Hematopoietic multipotent progenitor cell treated with erythropoietin and hydrocortisone succinate and interleukin-3 and kit ligand, for 6 days (in vitro differentiated cells): ENCODE results near the gene UBE2E3.
"Not testable (repeated sequence)": the region's sequence is repeated elsewhere in the genome, so short reads cannot be mapped to it uniquely, and the experiment has no call there.

Experiments
- DNase-seq: peaks from one replicate; pipeline ENCODE4 v3.0.0-alpha.2; 2015

The UBE2E3 gene

GRCh38 chr2:180980106-180980942 is at the start of gene UBE2E3:
Gene UBE2E3, plus strand, starts transcription at chr2:180980605. Its CDS starts 1,438 bp downstream, at chr2:180982043.
- peak; percentile 87 for DNase-seq

DNA sequence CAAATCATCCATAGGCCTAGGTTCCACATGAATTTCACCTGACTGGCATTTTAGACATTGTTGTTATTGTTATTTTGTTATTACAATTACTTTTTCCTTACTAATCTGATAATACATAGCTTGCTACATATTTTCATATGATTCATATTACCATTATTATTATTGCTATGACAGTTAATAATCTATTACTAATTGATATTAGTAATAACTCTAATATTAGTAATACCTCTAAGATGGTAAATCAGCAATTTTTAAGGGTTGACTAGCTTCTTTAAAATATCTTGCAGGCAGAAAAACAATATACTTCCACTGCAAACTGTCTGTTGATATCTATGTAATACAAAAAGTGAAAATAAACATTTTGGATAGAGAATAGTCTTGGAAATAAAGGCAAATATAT is 48.6 kb upstream of the UBE2E3 start:
- no peak for DNase-seq

GRCh38 chr2:180933332-180933731 is 47.1 kb upstream of the UBE2E3 start:
- DNase-seq = no peak

- DNase-seq = no peak
These were observed 45.5 kb upstream of the UBE2E3 start for GRCh38 chr2:180934911-180935310.

GRCh38 chr2:180937480-180937879 is 42.9 kb upstream of the UBE2E3 start:
- not testable (repeated sequence) for DNase-seq

GRCh38 chr2:180938451-180938850 is 42.0 kb upstream of the UBE2E3 start:
- DNase-seq = no peak

- no peak for DNase-seq
These were observed 37.1 kb upstream of the UBE2E3 start for GRCh38 chr2:180943275-180943674.

GRCh38 chr2:180944372-180944771 is 36.0 kb upstream of the UBE2E3 start:
- no peak for DNase-seq

DNA sequence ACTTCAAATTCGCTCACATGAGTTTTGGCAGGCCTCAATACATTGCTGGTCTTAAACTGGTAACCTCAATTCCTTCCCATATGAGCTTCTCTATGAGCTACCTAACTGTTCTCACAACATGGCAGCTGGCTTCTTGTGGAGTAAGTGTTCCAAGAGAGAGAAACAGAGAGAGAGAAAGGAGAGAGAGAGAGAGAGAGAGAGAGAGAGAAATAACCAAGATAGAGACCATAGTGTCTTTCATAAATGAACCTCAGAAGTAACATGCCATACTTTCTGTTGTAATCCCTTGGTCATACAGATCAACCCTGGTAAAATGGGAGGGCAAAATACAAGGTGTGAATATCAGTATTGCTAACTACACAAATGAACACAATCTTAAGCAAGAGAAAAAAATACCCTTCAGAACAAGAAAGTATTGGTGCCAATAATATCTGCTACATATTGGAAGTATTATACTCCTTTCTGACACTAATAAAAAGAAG is 33.2 kb upstream of the UBE2E3 start:
- DNase-seq = no peak

DNA sequence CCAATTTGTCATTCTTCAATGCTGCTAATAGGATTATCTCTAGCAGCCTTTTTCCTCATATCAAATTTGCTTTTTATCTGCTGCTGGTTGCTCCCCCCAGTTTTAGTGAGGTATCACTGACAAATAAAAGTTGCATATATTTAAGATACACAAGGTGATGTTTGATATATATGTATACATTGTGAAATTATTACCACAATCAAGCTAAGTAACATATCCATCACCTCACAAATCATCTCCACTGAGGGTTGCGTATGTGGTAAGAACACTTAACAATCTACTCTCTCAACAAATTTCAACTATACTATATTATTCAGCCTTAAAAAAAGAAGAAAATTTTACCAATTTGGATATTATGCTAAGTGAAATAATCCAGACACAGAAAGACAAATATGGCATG is 30.5 kb upstream of the UBE2E3 start:
- no peak for DNase-seq

DNA sequence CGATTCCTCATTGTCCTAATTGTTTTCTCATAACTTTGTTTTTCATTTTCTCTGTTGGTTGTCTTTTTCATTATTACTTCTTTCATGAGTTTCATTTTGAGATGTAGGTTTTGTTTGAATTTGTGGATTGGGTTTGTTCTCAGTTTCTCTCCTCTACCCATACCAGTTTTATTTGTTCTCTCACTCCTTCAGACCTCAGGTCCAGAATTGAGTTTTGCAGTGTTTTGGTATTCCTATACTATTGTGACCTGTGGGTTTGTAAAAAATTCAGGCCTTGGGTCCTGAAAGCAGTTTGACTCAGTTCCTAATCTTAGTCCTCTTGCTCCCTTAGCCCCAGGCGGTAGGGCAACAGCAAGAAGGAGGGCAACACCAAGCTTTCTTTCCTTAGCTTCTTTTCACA is 28.3 kb upstream of the UBE2E3 start:
- no peak for DNase-seq

DNA sequence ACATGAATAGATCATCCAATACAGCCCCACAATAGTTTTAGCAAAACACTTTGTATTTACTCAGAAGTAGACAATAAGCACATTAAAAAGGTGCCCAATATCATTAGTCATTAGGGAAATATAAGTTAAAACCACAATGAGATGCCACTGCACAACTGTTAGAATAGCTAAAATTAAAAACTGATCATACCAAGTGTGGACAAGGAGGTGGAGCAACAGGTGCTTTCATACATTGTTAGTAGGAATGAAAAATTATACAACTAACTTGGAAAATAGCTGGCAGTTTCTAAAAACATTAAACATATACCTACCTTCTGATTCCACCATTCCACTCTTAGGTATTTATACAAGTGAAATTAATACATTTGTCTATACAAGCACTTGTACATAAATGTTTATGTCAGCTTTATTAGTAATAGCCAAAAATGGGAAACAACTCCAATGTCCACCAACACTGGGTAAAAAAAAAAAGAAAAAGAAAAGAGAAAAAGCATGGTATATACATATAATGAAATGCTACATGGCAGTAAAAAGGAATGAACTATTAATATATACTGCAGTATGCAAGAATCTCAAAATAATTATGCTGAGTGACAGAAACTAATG is 27.6 kb upstream of the UBE2E3 start:
- no peak for DNase-seq

GRCh38 chr2:180953550-180953949 is 26.9 kb upstream of the UBE2E3 start:
- no peak for DNase-seq

DNA sequence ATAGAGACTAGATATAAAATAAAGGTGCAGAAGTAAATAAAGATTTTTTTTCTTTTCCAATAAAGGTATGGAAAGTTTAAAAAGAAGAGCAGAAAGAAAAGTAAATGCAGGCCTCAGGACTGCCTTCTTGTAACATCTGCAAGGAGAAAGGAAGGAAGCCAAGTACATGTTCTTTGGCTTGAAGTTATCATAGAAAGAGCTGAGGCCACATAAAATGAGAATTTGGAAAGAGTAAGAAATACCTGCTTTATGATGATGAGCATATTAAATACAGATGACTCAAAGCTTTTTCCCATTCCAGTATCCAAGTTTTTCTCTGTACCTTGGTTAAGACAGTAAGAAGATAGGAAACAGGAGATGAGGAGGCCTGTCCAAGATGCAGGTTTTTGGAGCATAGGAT is 25.3 kb upstream of the UBE2E3 start:
- DNase-seq = no peak

DNA sequence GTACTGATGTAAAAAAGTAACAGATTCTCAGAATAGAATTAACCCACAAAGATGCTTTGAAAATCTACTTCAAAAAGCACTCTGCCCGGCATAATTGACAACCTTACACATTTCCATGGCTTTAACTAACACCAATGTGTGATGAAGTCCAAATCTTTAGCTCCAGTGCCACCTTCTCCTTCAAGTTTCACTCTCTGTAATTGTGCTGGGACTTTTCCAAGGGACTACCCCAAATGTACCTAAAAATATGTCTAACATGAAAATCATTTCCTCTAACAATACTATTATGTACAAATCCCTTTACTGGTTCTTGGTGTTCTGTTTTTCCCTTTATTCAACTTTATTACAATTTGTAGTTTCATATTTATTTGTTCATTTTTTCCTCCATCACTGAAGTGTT is 20.6 kb upstream of the UBE2E3 start:
- DNase-seq = no peak

GRCh38 chr2:180960982-180961381 is 19.4 kb upstream of the UBE2E3 start:
- no peak for DNase-seq

GRCh38 chr2:180962727-180963314 is 17.6 kb upstream of the UBE2E3 start:
- DNase-seq = no peak

GRCh38 chr2:180966378-180966777 is 14.0 kb upstream of the UBE2E3 start:
- DNase-seq = no peak

DNA sequence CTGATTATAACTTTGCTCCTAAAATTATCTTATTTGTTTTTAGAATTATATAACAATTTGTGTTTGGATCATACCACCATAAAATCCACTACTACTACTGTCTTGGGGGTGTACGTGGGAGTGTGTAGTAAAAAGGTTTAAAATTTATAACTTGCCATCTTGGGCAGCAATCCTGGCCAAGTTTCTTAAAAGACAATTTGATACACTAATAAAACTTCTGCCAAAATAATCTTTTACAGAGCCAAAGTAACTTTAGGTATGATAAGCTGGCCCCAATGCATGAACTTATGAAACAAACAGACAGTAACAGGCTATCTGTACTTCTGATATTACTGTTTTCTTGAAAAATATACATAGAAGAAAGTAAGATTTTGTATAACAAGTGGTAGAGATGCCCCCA is 11.3 kb upstream of the UBE2E3 start:
- DNase-seq = no peak

DNA sequence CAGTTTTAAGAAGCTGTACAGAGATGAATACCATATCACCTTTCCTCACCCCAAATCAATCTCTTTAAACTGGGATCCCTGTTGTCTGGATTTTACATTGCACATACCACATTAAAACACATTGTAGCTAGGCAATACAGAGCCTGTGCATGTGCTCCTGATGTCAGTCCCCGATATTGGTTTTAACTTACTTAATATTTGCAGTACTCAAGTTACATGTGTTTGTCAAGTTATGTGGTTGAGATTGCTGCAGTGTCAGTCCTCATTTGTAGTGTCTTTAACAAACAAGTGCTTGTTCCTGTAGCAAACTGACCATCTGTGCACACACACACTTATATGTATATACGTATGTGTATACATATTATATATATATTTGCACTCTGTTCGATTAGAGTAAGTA is 10.4 kb upstream of the UBE2E3 start:
- no peak for DNase-seq

DNA sequence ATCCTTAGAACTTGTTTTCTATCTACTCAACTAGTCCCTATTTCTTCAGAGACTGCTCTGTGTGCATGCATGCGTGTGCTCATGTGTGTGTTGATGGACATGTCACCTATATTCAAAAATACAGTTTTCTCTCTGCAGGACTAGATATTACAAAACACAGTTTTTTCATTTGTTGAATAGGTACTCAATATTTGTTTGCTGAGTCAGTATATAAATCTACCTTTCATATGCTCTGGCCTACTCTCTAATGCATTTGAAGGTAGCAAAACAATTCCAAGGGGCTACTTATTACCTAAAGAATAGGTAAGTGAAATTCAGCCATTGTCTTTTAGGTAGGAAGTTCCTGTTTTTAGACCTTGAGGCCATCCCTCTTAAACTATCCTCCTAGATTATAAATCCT is 8.6 kb upstream of the UBE2E3 start:
- no peak for DNase-seq

- DNase-seq = no peak
These were observed 4.8 kb upstream of the UBE2E3 start for GRCh38 chr2:180975585-180975984.

- no peak for DNase-seq
These were observed 1.3 kb upstream of the UBE2E3 start for GRCh38 chr2:180978903-180979748.
